Skeletal muscle satellite cell (primary cell): ENCODE results near the gene SLC16A8.

Source experiments
- H3K27me3 ChIP-seq: 2 replicates; pipeline ENCODE4 v1.7.0; 2013; ENCODE audit warnings: low read length; ENCODE audit not compliant: control insufficient read depth, insufficient read depth
- H3K36me3 ChIP-seq: 2 replicates; pipeline ENCODE4 v1.7.0; 2013; ENCODE audit warnings: mild to moderate bottlenecking, control low read depth, low read length; ENCODE audit not compliant: insufficient read depth
- H3K4me1 ChIP-seq: 2 replicates; pipeline ENCODE4 v1.7.0; 2013; ENCODE audit warnings: low read length; ENCODE audit not compliant: control insufficient read depth, insufficient read depth
- H3K4me2 ChIP-seq: 2 replicates; pipeline ENCODE4 v1.7.0; 2013; ENCODE audit warnings: mild to moderate bottlenecking, low read length
- H3K4me3 ChIP-seq: 2 replicates; pipeline ENCODE4 v1.7.0; 2013; ENCODE audit warnings: low read length
- H3K9ac ChIP-seq: 2 replicates; pipeline ENCODE4 v1.7.0; 2013; ENCODE audit warnings: mild to moderate bottlenecking, low read depth, low read length, moderate library complexity
- H3K9me3 ChIP-seq: replicated peaks from 2 replicates; pipeline ENCODE4 v1.7.0; 2013; ENCODE audit warnings: mild to moderate bottlenecking, control low read depth, low read length

The SLC16A8 gene

DNA sequence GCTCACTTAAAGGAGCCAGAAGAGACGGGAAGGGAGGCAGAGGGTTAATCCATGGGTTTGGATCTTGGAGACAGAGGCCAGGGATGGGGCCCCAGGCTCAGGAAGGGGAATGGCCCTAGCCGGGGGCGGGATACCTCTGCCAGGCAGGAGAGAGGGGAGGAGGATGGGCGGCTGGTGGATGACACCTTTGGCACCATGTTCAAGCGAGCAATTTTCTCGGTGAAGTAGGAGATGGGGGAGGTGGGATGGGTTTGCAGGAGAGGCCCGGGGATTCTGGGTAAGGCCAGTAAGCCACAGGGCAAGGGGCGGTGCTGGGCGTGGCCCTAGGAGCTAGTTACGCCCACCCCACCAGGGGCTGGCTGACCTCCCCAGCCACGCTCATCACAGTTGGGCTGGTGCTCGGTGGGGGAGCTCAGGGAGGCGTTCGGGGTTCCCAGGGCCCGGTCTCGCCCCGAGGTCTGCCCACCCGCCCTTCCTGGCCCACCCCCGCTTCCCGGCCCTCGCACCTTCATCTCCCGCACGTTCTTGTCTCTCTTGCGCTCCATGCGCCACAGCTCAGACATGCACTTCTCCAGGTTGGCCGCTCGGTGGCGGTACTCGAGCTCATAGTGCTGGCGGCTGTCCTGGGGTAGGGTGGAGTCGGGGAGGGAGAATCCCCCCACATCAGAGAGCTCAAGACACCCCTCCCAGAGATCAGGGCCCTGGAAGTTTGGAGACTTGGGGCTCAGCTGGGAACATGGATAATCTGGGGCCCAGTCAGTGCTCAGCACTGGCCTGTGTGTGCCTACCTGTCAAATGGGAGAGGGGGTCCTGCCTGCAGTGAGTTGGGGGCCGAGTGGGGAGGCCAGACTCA is 13.8 kb upstream of the SLC16A8 start:
- Histone ChIP-seq H3K9ac (no peak overlapping the region), H3K9me3 (no peaks in the 10 kb centered on the region), H3K4me2 (no peak overlapping the region), H3K4me3 (no peak overlapping the region), H3K4me1 (no peaks in the 10 kb centered on the region), H3K36me3 (no peaks in the 10 kb centered on the region), H3K27me3 (no peaks in the 10 kb centered on the region)

DNA sequence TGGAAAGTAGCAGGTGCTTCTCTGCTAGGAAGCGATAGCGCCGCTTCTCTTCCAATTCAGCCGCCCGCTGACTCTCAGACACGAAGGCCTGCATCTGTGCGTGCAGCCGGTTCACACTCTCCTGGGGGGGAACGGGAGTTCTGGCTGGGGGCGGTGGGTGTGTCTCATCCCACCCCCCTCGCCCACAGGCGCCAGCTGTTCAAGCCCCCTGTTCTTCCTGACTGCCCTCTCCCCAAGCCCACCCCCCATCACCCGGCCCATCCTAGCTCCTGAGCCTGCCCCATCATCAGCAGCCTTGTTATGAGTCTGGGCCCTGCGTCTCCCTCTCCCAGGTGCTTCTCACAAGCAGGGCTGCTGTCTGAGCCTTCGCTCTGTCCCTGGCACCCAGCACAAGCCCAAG is 13.1 kb upstream of the SLC16A8 start:
- Histone ChIP-seq H3K4me1 (no peaks in the 10 kb centered on the region), H3K9ac (no peak overlapping the region), H3K9me3 (no peaks in the 10 kb centered on the region), H3K4me2 (no peak overlapping the region), H3K4me3 (no peak overlapping the region), H3K27me3 (no peaks in the 10 kb centered on the region), H3K36me3 (no peaks in the 10 kb centered on the region)

DNA sequence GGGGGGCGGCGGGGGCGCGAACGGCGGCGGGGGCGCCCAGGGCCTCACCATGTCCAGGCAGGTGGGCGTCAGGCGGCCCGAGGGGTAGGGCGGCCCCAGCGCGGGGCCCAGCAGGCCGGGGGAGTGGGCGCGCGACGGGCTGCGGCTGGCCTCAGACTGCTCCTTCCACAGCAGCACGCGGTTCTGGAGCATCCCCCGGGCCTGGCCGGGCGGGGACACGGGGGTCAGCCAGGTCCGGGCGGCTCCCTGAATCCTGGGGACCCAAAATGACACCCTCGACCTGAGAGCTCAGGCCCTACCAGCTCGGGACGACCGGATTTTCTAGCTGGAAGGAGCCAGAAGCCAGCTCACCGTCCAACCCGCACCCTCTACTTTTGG is 5.5 kb upstream of the SLC16A8 start:
- H3K27me3 ChIP-seq: peaks cover 12% of the 10 kb centered on the region
- H3K9ac ChIP-seq: no peak overlapping the region
- no peaks in the 10 kb centered on the region for H3K36me3 ChIP-seq
- no peaks in the 10 kb centered on the region for H3K9me3 ChIP-seq
- H3K4me2 ChIP-seq: no peak overlapping the region
- peaks cover 4% of the 10 kb centered on the region for H3K4me1 ChIP-seq
- no peak overlapping the region for H3K4me3 ChIP-seq

DNA sequence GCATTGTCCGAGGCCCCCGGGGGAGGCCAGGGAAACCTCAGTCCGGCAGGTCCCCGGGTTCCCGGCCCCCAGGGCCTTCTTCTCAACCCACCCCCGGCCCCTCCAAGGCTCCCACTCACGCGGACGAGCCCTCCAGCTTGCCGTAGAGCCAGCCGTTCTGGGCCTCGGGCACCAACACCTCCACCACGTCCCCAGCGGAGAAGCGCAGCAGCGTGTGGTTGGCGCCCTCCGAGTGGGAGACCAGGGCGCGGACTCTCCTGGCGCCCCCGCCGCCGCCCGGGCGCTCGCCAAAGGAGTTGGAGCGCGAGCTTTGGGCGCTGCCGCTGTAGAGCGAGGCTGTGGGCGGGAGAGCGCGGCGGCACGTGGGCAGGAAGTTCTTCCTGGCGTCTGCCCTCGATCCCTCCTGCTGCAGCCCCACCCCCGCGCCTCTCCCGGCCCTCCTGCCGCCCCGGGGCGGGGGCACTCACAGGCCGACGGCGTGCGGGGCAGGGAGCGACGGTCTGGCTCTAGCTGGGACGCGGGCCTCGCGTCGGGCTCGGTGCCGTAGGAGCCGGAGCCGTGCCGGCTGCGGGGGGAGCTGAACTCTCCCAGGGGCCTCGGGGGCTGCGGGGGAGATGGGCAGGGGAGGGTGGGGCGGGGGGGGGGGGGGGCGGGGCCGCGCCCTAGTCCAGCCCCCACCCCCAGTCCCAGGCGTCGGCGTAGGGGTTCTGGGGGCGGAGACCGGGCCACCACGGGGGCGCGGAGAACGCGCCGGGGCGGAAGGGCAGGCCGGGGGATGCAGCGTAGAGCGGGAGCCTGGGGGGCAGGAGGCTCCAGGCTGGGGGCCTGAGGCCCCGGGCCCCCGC is 4.9 kb upstream of the SLC16A8 start:
- peaks cover 4% of the 10 kb centered on the region for H3K4me1 ChIP-seq
- no peaks in the 10 kb centered on the region for H3K9me3 ChIP-seq
- H3K9ac ChIP-seq: peak overlapping the region; percentile 41
- H3K36me3 ChIP-seq: no peaks in the 10 kb centered on the region
- H3K4me3 ChIP-seq: peak overlapping the region; percentile 63
- peaks cover 12% of the 10 kb centered on the region for H3K27me3 ChIP-seq
- H3K4me2 ChIP-seq: peak overlapping the region; percentile 81

DNA sequence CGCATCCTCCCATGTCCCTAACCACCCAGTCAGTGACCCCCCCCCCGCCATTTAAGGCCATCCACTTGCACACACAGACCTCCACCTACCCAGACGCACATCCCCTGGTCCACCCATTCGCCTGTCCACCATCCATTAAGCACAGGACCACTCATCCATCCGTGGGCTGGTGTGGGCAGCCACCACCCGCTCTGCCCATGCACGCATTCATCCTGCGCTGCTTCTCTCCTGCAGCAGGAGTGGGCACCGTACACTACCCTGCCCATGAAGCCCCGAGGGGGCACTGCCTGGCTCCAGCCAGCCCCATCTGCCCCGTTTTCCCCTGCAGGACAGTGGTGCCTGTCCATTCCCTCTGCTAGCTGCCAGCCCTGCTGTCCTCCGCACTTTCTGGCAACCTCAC is 3.9 kb upstream of the SLC16A8 start:
- Histone ChIP-seq H3K27me3 (peaks cover 12% of the 10 kb centered on the region), H3K9ac (no peak overlapping the region), H3K4me3 (no peak overlapping the region), H3K9me3 (no peaks in the 10 kb centered on the region), H3K4me1 (peaks cover 4% of the 10 kb centered on the region), H3K36me3 (no peaks in the 10 kb centered on the region), H3K4me2 (peak overlapping the region; percentile 81)

DNA sequence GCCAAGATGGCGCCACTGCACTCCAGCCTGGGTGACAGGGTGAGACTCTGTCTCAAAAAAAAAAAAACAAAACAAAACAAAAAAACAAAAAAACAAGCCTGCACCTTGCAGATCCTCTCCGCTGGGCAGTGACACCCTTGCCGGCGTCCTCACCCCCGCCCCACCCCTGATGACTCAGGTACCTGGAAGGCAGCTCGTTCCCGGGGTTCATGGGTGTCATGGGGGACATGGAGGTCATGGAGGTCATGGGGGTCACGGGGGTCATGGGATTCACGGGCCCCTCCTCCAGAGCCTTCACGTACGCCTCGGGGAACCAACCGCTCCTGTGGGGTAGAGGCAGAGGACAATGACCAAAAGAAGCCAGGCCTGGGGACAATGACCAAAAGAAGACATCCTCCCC is 3.0 kb upstream of the SLC16A8 start:
- no peak overlapping the region for H3K9ac ChIP-seq
- H3K27me3 ChIP-seq: peaks cover 16% of the 10 kb centered on the region
- H3K9me3 ChIP-seq: no peaks in the 10 kb centered on the region
- H3K4me3 ChIP-seq: no peak overlapping the region
- H3K4me1 ChIP-seq: peaks cover 4% of the 10 kb centered on the region
- H3K4me2 ChIP-seq: no peak overlapping the region
- H3K36me3 ChIP-seq: no peaks in the 10 kb centered on the region

DNA sequence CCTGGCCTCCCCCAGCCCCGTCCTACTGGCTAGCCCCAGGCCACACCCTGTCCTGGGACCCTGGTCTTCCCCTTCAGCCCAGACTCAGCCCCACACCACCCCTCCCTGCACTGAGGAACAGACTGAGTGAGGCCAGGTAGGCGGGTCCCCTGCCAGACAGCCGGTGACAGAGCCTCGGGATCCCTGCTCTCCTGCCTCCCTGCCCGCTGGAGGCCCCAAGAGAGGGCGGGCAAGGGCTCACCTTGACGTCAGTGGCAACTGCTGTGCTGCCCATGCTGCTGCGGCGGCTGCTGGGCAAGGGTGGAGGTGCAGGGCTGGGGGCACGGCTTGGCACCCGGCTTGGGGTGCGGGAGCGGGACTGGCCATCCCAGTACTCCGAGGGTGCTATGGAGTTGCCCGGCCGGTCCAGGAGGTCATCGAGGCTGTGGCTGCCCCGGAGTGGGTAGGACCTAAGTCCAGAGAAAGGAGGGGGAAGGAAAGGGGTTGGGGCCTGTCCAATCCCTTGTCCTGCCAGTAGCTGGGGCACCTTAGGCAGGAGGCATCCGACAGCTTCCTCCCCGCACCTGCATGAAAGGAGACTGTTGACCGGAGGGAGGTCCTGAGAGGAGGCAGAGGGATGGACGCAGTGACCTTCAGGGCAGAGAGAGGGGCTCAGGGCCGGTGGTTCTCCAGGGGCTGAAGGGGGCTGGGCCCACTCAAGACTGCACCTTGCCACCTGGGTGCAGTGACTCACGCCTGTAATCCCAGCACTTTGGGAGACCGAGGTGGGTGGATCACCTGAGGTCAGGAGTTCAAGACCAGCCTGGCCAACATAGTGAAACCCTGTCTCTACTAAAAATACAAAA is 2.2 kb upstream of the SLC16A8 start:
- no peak overlapping the region for H3K4me3 ChIP-seq
- H3K9me3 ChIP-seq: no peaks in the 10 kb centered on the region
- no peak overlapping the region for H3K9ac ChIP-seq
- H3K36me3 ChIP-seq: no peaks in the 10 kb centered on the region
- peaks cover 17% of the 10 kb centered on the region for H3K27me3 ChIP-seq
- peaks cover 10% of the 10 kb centered on the region for H3K4me1 ChIP-seq
- H3K4me2 ChIP-seq: no peak overlapping the region

DNA sequence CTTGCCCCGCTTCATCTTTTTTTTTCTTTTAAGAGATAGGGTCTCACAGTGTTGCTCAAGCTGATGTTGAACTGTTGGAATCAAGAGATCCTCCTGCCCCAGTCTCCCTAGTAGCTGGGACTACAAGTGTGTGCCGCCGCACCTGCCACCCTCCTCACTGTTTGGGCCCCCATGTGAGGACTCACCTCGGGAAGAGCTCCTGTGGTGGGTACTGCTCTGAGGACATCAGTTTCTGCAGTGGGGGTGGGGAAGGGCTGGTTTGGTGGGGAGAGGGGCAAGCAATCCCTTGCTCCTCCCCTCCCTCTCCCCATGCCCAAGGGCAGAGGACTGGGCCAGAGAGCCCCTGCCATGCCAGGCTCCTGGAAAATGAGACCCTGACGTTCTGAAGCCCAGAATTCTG is 1.5 kb upstream of the SLC16A8 start:
- Histone ChIP-seq H3K27me3 (peaks cover 15% of the 10 kb centered on the region), H3K4me3 (no peak overlapping the region), H3K9me3 (no peaks in the 10 kb centered on the region), H3K36me3 (no peaks in the 10 kb centered on the region), H3K9ac (no peak overlapping the region), H3K4me1 (peaks cover 15% of the 10 kb centered on the region), H3K4me2 (no peak overlapping the region)

DNA sequence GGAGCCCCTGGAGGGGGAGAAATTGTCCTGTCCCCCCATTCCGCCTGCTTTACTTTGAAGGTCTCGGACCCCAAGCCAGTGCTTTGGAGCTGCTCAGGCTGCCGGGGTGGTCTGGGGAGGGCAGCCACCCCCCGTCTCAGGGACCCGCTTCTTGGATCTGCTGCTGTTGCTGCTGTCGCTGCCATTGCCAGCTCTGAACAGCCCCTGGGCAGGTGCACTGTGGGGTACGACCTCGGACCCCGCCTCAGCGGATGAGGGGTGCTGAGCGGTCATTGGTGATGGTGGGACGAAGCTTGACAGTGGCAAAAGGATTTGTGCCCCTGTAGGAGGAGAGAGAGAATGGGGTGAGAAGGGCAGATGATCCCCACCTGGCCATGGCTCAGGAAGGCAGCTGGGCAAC is 1.1 kb upstream of the SLC16A8 start:
- no peak overlapping the region for H3K4me3 ChIP-seq
- H3K27me3 ChIP-seq: peaks cover 19% of the 10 kb centered on the region
- no peaks in the 10 kb centered on the region for H3K9me3 ChIP-seq
- H3K36me3 ChIP-seq: no peaks in the 10 kb centered on the region
- peaks cover 15% of the 10 kb centered on the region for H3K4me1 ChIP-seq
- no peak overlapping the region for H3K9ac ChIP-seq
- no peak overlapping the region for H3K4me2 ChIP-seq

DNA sequence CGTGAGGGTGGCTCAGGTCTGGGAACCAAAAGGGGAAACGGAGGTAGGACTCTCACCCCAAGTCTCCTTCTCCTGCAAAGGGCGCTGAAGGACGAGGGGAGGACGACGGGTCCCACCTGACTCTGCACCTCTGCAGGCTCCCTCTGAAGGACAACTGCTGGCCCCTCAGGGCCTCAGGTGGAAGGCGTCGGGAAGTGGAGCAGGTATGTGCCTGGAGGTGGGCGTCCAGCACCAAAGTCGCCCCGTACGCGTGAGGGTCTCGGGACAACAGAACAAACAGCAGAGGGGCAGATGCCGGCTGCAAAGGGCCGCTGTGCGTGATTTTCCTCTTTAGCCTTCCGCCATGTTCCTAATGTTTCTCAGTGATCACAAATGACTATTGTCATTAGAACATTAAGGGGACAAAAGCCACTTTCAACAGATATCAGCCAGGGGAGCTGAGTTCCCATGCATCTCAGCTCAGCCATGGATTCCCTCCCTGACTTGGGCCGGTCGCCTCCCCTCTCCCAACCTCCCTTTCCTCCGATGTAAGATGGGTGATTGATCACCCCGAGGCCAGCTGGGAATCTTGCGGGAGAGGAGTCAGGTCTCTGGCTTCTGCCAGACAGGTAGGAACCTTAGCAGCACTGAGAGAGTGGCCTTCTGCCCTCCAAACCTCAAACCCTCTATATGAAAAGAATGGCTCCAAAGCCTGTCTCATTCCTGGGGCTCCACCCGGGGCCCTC is 836 bp downstream of the SLC16A8 start:
- Histone ChIP-seq H3K36me3 (no peaks in the 10 kb centered on the region), H3K4me3 (no peak overlapping the region), H3K27me3 (peaks cover 19% of the 10 kb centered on the region), H3K9ac (no peak overlapping the region), H3K4me2 (no peak overlapping the region), H3K4me1 (peaks cover 12% of the 10 kb centered on the region), H3K9me3 (no peaks in the 10 kb centered on the region)
